ENCODE data around the gene DENND2C. TPM values are rescaled to one million over a fixed set of nuclear protein-coding genes. Genes with fewer than 3 reads are reported as not detected.

The DENND2C gene
- total RNA-seq, result 10 to 100 TPM; 33.6 to 60.9 (median 53.6) TPM

- no peak for DNase-seq (ENCODE audit: low spot score in 2 of 2)
- Histone ChIP-seq H3K4me3 (peak within 1 kb of the TSS; percentile 72), H3K36me3 (no peaks in the 10 kb centered on the region), H3K4me1 (peaks cover 28% of the 10 kb centered on the region), H3K9me3 (no peaks in the 10 kb centered on the region), H3K27ac (peak within 1 kb of the TSS; percentile 93), H3K27me3 (no peaks in the 10 kb centered on the region)
- under 1% methylated on average over 14 of the region's 50 CpGs for WGBS
- TF ChIP-seq POLR2AphosphoS5 (IDR thresholded peaks at IDR 0.05), result peak in 1 of 3 donors; percentile 43
- no peak for TF ChIP-seq EP300 (IDR thresholded peaks at IDR 0.05)
Observed at GRCh38 chr1:114669562-114670082, at the start of gene DENND2C. DENND2C (minus strand) TSS chr1:114670049; CDS start chr1:114625984, 44,065 bp downstream.

GRCh38 chr1:114719424-114719787 is 49.6 kb upstream of the DENND2C start:
- TF ChIP-seq POLR2AphosphoS5 (IDR thresholded peaks at IDR 0.05) (no peak), POLR2A (IDR thresholded peaks at IDR 0.05) (no peak)
- no peak for DNase-seq (ENCODE audit: low spot score in 2 of 2)
- no peaks in the 10 kb centered on the region for H3K9me3 ChIP-seq
- 77% methylated on average over 3 of the region's 3 CpGs for WGBS
- peaks cover 67% of the 10 kb centered on the region for H3K36me3 ChIP-seq
- peak overlapping the region; percentile 70 for H3K27ac ChIP-seq
- H3K27me3 ChIP-seq, result no peaks in the 10 kb centered on the region
- no peak overlapping the region for H3K4me3 ChIP-seq
- peaks cover 21% of the 10 kb centered on the region for H3K4me1 ChIP-seq

- no peak for TF ChIP-seq EP300 (IDR thresholded peaks at IDR 0.05)
- no peak for TF ChIP-seq POLR2AphosphoS5 (IDR thresholded peaks at IDR 0.05)
- TF ChIP-seq CTCF (IDR thresholded peaks at IDR 0.05), result no peak
- TF ChIP-seq POLR2A (IDR thresholded peaks at IDR 0.05), result no peak
- WGBS, result 85% methylated on average over 11 of the region's 11 CpGs
- Histone ChIP-seq H3K27me3 (no peaks in the 10 kb centered on the region), H3K9me3 (no peaks in the 10 kb centered on the region), H3K4me1 (peaks cover 26% of the 10 kb centered on the region), H3K36me3 (peaks cover 63% of the 10 kb centered on the region), H3K27ac (peak overlapping the region; percentile 70), H3K4me3 (no peak overlapping the region)
- DNase-seq (ENCODE audit: low spot score in 2 of 2), result no peak
Observed at GRCh38 chr1:114718661-114719423, 49.0 kb upstream of the DENND2C start.

- Histone ChIP-seq H3K9me3 (no peaks in the 10 kb centered on the region), H3K4me1 (peaks cover 26% of the 10 kb centered on the region), H3K36me3 (peaks cover 61% of the 10 kb centered on the region), H3K4me3 (peak within 1 kb of the TSS; percentile 72), H3K27me3 (no peaks in the 10 kb centered on the region), H3K27ac (peak within 1 kb of the TSS; percentile 91)
- DNase-seq (ENCODE audit: low spot score in 2 of 2), result peak; percentile 97
- WGBS, result under 1% methylated on average over 38 of the region's 38 CpGs
- no peak for TF ChIP-seq CTCF (IDR thresholded peaks at IDR 0.05)
- TF ChIP-seq EP300 (IDR thresholded peaks at IDR 0.05), result no peak
- TF ChIP-seq POLR2AphosphoS5 (IDR thresholded peaks at IDR 0.05), result peak; percentile 42 to 88 (median 88)
- TF ChIP-seq POLR2A (IDR thresholded peaks at IDR 0.05), result peak in 1 of 2 donors; percentile 63
Observed at GRCh38 chr1:114716304-114717170, 46.7 kb upstream of the DENND2C start, which contains the start of gene NRAS. NRAS (minus strand) TSS chr1:114716771; CDS start chr1:114716160, 611 bp downstream.

GRCh38 chr1:114715952-114716303 is 46.1 kb upstream of the DENND2C start:
- TF ChIP-seq POLR2A (IDR thresholded peaks at IDR 0.05), result no peak
- H3K9me3 ChIP-seq, result no peaks in the 10 kb centered on the region
- 36% methylated on average over 4 of the region's 4 CpGs for WGBS
- peaks cover 26% of the 10 kb centered on the region for H3K4me1 ChIP-seq
- H3K27me3 ChIP-seq, result no peaks in the 10 kb centered on the region
- H3K27ac ChIP-seq, result peak overlapping the region; percentile 91
- peaks cover 59% of the 10 kb centered on the region for H3K36me3 ChIP-seq
- H3K4me3 ChIP-seq, result peak overlapping the region; percentile 72
- DNase-seq (ENCODE audit: low spot score in 2 of 2), result no peak

GRCh38 chr1:114712977-114713376 is 43.1 kb upstream of the DENND2C start:
- WGBS, result 83% methylated on average over 4 of the region's 4 CpGs

More at GRCh38 chr1:114712977-114713376, 43.1 kb upstream of the DENND2C start:
- Histone ChIP-seq H3K9me3 (no peaks in the 10 kb centered on the region), H3K4me3 (no peak overlapping the region), H3K27ac (no peak overlapping the region), H3K36me3 (peaks cover 56% of the 10 kb centered on the region), H3K27me3 (no peaks in the 10 kb centered on the region), H3K4me1 (peaks cover 26% of the 10 kb centered on the region)
- no peak for TF ChIP-seq POLR2AphosphoS5 (IDR thresholded peaks at IDR 0.05)
- TF ChIP-seq CTCF (IDR thresholded peaks at IDR 0.05), result no peak
- TF ChIP-seq EP300 (IDR thresholded peaks at IDR 0.05), result no peak
- TF ChIP-seq POLR2A (IDR thresholded peaks at IDR 0.05), result no peak
- DNase-seq (ENCODE audit: low spot score in 2 of 2), result no peak
